ENCODE measurements around the gene HS6ST3. TPM values are rescaled to one million over a fixed set of nuclear protein-coding genes. Genes with fewer than 3 reads are reported as not detected.

The HS6ST3 gene
- total RNA-seq, 1 donor from 2014 or later, result not detected

DNA sequence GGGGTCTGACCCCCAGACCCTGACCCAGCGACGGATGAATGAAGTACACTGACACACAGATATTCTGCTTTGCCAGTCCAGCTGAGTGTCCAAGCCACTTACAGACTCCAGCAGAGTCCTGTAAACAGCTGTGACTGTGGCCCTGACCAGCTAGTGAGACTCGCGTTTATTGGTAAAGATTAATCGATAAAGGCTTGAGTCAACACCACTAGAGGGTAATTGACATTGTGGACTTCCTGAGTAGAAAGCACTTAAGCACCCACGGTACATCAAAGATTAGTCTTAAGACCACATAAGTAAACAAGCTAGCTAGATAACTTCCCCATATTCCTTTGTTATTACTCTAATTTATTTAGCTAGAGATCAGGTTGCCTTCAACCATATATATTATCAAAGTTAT, 758.4 kb downstream of the HS6ST3 start:
- Mint-ChIP-seq H3K4me3 (ENCODE audit: unreplicated experiment) (no peak overlapping the region), H3K4me1 (ENCODE audit: unreplicated experiment) (no peaks in the 10 kb centered on the region), H3K36me3 (ENCODE audit: unreplicated experiment) (no peaks in the 10 kb centered on the region), H3K27ac (ENCODE audit: unreplicated experiment) (no peak overlapping the region), H3K27me3 (ENCODE audit: unreplicated experiment) (peaks cover 4% of the 10 kb centered on the region), H3K9me3 (ENCODE audit: unreplicated experiment) (no peaks in the 10 kb centered on the region)
- TF ChIP-seq, protein P1, sequence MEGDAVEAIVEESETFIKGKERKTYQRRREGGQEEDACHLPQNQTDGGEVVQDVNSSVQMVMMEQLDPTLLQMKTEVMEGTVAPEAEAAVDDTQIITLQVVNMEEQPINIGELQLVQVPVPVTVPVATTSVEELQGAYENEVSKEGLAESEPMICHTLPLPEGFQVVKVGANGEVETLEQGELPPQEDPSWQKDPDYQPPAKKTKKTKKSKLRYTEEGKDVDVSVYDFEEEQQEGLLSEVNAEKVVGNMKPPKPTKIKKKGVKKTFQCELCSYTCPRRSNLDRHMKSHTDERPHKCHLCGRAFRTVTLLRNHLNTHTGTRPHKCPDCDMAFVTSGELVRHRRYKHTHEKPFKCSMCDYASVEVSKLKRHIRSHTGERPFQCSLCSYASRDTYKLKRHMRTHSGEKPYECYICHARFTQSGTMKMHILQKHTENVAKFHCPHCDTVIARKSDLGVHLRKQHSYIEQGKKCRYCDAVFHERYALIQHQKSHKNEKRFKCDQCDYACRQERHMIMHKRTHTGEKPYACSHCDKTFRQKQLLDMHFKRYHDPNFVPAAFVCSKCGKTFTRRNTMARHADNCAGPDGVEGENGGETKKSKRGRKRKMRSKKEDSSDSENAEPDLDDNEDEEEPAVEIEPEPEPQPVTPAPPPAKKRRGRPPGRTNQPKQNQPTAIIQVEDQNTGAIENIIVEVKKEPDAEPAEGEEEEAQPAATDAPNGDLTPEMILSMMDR (IDR thresholded peaks at IDR 0.05), result no peak
- DNase-seq (ENCODE audit: extremely low spot score, unreplicated experiment), result no peak

DNA sequence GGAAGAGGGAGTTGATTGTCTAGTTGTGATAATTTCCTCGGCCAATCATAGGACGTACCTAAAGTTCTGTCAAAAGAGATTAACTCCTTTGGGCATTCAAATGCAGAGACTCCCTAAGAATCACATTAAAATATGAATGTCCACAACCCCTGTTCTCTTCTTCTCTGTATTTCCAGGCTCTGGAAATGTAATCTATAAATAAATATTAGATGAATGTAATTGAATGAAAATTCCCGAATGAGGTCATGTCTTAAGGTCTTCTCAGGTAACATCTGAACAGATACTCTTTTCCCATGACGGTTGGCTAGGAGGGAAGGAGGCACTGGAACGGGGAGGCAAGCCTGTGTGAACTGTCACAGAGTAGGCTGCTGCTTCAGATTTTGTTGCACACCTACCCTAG, 759.2 kb downstream of the HS6ST3 start:
- TF ChIP-seq, protein P1 (IDR thresholded peaks at IDR 0.05), result no peak
- no peak overlapping the region for H3K27ac Mint-ChIP-seq (ENCODE audit: unreplicated experiment)
- H3K4me3 Mint-ChIP-seq (ENCODE audit: unreplicated experiment), result no peak overlapping the region
- DNase-seq (ENCODE audit: extremely low spot score, unreplicated experiment), result no peak
- peaks cover 4% of the 10 kb centered on the region for H3K27me3 Mint-ChIP-seq (ENCODE audit: unreplicated experiment)
- H3K36me3 Mint-ChIP-seq (ENCODE audit: unreplicated experiment), result no peaks in the 10 kb centered on the region
- H3K4me1 Mint-ChIP-seq (ENCODE audit: unreplicated experiment), result no peaks in the 10 kb centered on the region
- H3K9me3 Mint-ChIP-seq (ENCODE audit: unreplicated experiment), result no peaks in the 10 kb centered on the region

- no peaks in the 10 kb centered on the region for H3K4me1 Mint-ChIP-seq (ENCODE audit: unreplicated experiment)
- H3K27me3 Mint-ChIP-seq (ENCODE audit: unreplicated experiment), result peaks cover 2% of the 10 kb centered on the region
- no peak overlapping the region for H3K4me3 Mint-ChIP-seq (ENCODE audit: unreplicated experiment)
- TF ChIP-seq, protein P1 (IDR thresholded peaks at IDR 0.05), result no peak
- no peak overlapping the region for H3K27ac Mint-ChIP-seq (ENCODE audit: unreplicated experiment)
- no peak for DNase-seq (ENCODE audit: extremely low spot score, unreplicated experiment)
- no peaks in the 10 kb centered on the region for H3K36me3 Mint-ChIP-seq (ENCODE audit: unreplicated experiment)
- peaks cover 3% of the 10 kb centered on the region for H3K9me3 Mint-ChIP-seq (ENCODE audit: unreplicated experiment)
Observed at GRCh38 chr13:96850538-96851145, 760.7 kb downstream of the HS6ST3 start.

- Mint-ChIP-seq H3K4me1 (ENCODE audit: unreplicated experiment) (no peaks in the 10 kb centered on the region), H3K27ac (ENCODE audit: unreplicated experiment) (no peak overlapping the region), H3K9me3 (ENCODE audit: unreplicated experiment) (peaks cover 3% of the 10 kb centered on the region), H3K27me3 (ENCODE audit: unreplicated experiment) (peaks cover under 1% of the 10 kb centered on the region), H3K36me3 (ENCODE audit: unreplicated experiment) (no peaks in the 10 kb centered on the region), H3K4me3 (ENCODE audit: unreplicated experiment) (no peak overlapping the region)
- TF ChIP-seq, protein P1 (IDR thresholded peaks at IDR 0.05), result no peak
- DNase-seq (ENCODE audit: extremely low spot score, unreplicated experiment), result no peak
Observed at GRCh38 chr13:96851856-96852445, 762.0 kb downstream of the HS6ST3 start.

- Mint-ChIP-seq H3K9me3 (ENCODE audit: unreplicated experiment) (peaks cover 3% of the 10 kb centered on the region), H3K27me3 (ENCODE audit: unreplicated experiment) (no peaks in the 10 kb centered on the region), H3K27ac (ENCODE audit: unreplicated experiment) (no peak overlapping the region), H3K4me3 (ENCODE audit: unreplicated experiment) (no peak overlapping the region), H3K4me1 (ENCODE audit: unreplicated experiment) (no peaks in the 10 kb centered on the region), H3K36me3 (ENCODE audit: unreplicated experiment) (no peaks in the 10 kb centered on the region)
- TF ChIP-seq, protein P1 (IDR thresholded peaks at IDR 0.05), result no peak
- DNase-seq (ENCODE audit: extremely low spot score, unreplicated experiment), result no peak
Observed at GRCh38 chr13:96858133-96858826, 768.4 kb downstream of the HS6ST3 start.
